ENCODE results near the gene MSANTD3. TPM values are rescaled to one million over a fixed set of nuclear protein-coding genes. Genes with fewer than 3 reads are reported as not detected.
"Not testable (repeated sequence)": the region's sequence is repeated elsewhere in the genome, so short reads cannot be mapped to it uniquely, and the experiment has no call there.

The MSANTD3 gene
- total RNA-seq, result 10 to 100 TPM; 19.9 to 21.5 TPM

DNA sequence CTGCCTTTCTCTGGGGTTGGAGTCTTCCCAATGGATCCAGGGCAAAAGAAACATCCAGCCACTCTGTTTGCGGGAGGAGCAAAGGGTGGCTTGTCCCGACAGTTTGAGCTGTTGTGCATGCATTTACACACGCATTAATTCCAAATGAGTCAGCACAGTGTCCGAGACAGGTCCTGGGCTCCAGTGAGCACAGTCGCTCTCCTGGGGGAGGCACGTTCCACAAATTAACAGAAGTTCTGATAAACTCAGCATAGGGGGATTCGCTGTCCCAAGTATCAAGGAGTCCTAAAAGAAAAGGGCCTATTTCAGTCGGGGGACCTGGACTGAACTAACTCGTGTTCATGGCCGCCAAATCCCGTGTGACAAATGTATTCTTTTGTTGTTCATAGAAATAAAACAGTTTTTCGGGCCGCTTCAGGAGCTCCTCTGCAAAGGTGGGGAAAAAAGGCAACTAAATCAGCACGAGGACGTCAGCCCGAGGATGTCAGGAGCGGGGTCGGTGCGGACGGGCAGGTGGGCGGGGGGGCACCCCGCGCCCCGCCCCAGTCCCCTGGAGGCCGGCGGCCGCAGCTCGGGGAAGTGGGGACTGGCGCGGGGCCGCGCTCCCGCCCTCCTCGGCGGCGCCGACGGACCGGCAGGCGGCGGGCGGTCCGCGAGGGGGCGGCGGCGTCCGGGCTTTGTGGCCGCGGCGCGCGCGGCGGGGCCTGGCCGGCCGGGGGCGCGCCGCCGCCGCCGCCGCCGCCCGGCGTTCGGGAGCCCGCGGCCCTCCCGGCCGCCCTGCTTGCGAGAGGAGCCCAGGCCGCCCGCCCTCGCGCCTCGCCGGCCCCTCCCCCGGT is at the start of gene MSANTD3:
TSS of gene MSANTD3 (plus strand) at position 614 of the 836 bp plus-strand sequence. CDS start 14,796 bp downstream, outside the sequence.
- POLR2A ChIA-PET, result interaction anchor here (0.7 to 1.0 kb wide), 2 partner anchors 15 to 75 kb away, joined by 5 to 6 read pairs; no protein-coding TSS in a partner anchor
- CTCF ChIA-PET, result interaction anchor here (1.2 kb wide), 1 partner anchor 12 kb away, joined by 3 read pairs; no protein-coding TSS in a partner anchor

- ChIA-PET POLR2A (no interaction called here), CTCF (no interaction called here)
Measured at GRCh38 chr9:100379862-100380261, 47.1 kb upstream of the MSANTD3 start.

DNA sequence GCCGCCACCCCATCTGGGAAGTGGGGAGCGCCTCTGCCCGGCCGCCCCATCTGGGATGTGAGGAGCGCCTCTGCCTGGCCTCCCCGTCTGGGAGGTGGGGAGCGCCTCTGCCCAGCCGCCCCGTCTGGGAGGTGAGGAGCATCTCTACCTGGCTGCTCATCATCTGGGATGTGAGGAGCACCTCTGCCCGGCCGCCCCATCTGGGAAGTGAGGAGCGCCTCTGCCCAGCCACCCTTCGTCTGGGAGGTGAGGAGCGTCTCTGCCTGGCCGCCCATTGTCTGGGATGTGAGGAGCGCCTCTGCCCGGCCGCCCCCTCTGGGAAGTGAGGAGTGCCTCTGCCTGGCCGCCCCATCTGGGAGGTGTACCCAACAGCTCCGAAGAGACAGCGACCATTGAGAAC is 34.0 kb upstream of the MSANTD3 start:
- CTCF ChIA-PET, POLR2A ChIA-PET: not testable (repeated sequence)

DNA sequence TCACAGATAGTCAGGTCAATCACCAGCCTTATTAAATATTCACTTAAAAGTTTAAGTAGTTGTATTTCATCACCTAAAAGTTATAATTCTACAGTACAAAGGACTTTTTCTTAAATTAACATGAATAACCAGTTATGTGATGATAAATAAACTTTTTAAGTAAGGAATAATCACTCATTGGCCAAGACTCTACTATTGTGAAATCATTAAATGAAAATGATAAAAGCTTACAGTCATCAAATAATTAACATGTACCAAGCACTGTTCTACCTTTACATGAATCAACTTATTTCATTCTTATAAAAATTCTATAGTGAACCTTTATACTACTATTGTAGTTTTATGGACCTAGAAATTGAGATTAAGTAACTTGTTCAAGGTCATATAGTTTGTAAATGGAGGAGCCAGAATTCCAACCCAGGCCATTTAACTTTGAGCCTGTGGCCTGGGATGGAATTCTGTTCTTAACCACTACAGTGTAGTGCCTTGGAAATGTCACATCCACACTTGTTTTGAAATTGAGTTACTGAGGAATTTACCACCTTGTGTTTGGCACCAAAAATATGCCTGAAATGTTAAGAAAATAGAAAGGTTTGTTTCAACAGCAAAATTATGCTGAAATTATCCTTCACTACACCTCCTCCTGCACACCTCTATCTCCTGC is 32.8 kb upstream of the MSANTD3 start:
- ChIA-PET POLR2A (no interaction called here), CTCF (no interaction called here)

GRCh38 chr9:100394816-100395215 is 32.1 kb upstream of the MSANTD3 start:
- POLR2A ChIA-PET, result no interaction called here
- CTCF ChIA-PET, result no interaction called here

GRCh38 chr9:100396769-100397168 is 30.2 kb upstream of the MSANTD3 start:
- CTCF ChIA-PET, result no interaction called here
- POLR2A ChIA-PET, result no interaction called here

- CTCF ChIA-PET, result no interaction called here
- POLR2A ChIA-PET, result no interaction called here
Measured at GRCh38 chr9:100397529-100398266, 29.2 kb upstream of the MSANTD3 start.

DNA sequence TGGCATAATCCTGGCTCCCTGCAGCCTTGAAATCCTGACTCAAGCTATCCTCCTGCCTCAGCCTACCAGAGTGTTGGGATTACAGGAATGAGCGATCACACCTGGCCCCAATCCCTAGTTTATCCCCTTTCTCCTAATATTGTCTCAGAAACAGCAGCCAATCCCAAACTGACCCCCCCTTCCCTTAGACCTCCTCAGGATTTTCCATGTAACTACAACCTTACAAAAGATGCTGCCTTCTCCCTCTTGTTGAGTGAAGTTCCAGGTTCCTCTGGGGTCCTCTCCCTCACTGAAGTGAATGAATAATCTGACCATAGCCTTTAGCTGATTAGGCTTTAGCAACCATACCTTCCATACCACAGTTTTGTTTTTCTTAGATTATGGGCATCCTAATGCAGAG is 25.9 kb upstream of the MSANTD3 start:
- ChIA-PET POLR2A (no interaction called here), CTCF (interaction anchor here (1.4 kb wide), 1 partner anchor 41 kb away, joined by 4 read pairs; no protein-coding TSS in a partner anchor)

DNA sequence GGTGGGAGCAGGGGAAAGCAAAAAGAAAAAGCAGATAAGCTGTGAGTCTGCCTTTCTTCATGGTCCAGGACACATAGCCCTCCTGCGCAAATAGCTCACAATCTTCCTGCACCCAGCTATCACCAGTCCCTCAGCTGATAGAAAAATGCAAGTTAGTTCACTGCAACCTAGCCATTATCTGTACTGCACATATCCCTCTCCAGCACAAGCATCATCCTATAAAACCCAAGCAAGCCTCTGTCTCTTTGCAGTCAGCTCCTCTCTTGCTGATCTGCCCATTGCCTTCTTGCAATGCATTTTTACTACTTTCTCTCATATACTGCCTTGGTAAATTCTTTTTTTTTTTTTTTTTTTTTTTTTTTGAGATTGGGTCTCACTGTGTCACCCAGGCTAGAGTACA is 20.0 kb upstream of the MSANTD3 start:
- ChIA-PET POLR2A (no interaction called here), CTCF (interaction anchor here (0.7 to 1.0 kb wide), 3 partner anchors 36 to 59 kb away, joined by 3 read pairs; no protein-coding TSS in a partner anchor)

GRCh38 chr9:100408546-100409175 is 18.3 kb upstream of the MSANTD3 start:
- ChIA-PET POLR2A (no interaction called here), CTCF (no interaction called here)

GRCh38 chr9:100409176-100409556 is 17.8 kb upstream of the MSANTD3 start:
- POLR2A ChIA-PET, result no interaction called here
- CTCF ChIA-PET, result no interaction called here

- POLR2A ChIA-PET, result interaction anchor here (1.5 kb wide), 1 partner anchor 15 kb away, joined by 6 read pairs; the partner anchor contains the start of gene MSANTD3
- CTCF ChIA-PET, result no interaction called here
Measured at GRCh38 chr9:100411472-100412283, 15.3 kb upstream of the MSANTD3 start.

GRCh38 chr9:100413839-100414420 is 13.0 kb upstream of the MSANTD3 start:
- POLR2A ChIA-PET, result no interaction called here
- CTCF ChIA-PET, result no interaction called here

DNA sequence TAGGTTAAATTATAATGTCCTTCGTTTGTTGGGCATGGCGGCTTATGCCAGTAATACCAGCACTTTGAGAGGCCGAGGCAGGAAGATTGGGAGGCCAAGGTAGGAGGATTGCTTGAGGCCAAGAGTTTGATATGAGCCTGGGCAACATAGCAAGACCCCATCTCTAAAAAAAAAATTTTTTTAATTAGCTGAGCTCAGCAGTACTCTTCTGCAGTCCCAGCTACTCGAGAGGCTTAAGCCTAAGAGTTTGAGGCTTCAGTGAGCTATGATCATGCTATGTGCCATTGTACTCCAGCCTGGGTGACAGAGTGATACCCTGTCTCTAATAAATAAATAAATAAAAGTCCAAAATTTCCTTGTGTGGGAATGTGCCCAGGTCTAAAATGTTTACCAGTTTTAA is 9.1 kb upstream of the MSANTD3 start:
- ChIA-PET POLR2A (no interaction called here), CTCF (interaction anchor here (1.6 kb wide), 1 partner anchor 20 kb away, joined by 4 read pairs; no protein-coding TSS in a partner anchor)

- POLR2A ChIA-PET, result no interaction called here
- CTCF ChIA-PET, result interaction anchor here (1.6 kb wide), 1 partner anchor 19 kb away, joined by 4 read pairs; no protein-coding TSS in a partner anchor
Measured at GRCh38 chr9:100419166-100419565, 7.8 kb upstream of the MSANTD3 start.

DNA sequence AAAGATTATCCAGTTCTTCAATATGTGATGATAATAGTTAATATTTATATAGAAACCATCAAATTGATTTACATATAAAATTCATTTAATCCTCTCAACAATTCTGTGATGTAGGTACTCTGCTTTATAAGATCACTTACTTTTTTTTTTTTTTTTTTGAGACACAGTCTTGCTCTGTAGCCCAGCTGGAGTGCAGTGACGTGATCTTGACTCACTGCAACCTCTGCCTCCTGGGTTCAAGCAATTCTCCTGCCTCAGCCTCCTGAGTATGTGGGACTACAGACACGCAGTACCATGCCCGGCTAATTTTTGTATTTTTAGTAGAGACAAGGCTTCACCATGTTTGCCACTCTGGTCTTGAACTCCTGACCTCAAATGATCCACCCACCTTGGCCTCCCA is 5.8 kb upstream of the MSANTD3 start:
- POLR2A ChIA-PET, CTCF ChIA-PET: not testable (repeated sequence)

DNA sequence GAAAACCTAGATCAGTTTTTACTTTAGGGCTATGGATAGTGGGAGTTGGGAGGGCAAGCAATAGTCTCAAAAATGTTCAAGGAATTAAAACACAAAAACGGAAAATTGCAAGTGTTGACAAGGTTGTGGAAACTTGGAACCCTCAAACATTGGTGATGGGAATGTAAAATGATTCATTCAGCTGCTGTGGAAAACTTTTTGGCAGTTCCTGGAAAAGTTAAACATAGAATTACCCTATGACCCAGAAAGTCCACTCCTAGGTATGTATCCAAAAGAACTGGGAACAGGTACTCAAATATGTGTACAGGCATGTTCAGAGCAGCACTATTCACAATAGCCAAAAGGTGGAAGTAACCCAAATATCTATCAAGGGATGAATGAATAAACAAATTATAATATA is 1.2 kb upstream of the MSANTD3 start:
- ChIA-PET CTCF (interaction anchor here (1.2 kb wide), 1 partner anchor 13 kb away, joined by 3 read pairs; no protein-coding TSS in a partner anchor), POLR2A (no interaction called here)

GRCh38 chr9:100426189-100426529 is 784 bp upstream of the MSANTD3 start:
- POLR2A ChIA-PET, result interaction anchor here (0.7 to 1.0 kb wide), 2 partner anchors 15 to 74 kb away, joined by 5 to 6 read pairs; no protein-coding TSS in a partner anchor

More at GRCh38 chr9:100426189-100426529, 784 bp upstream of the MSANTD3 start:
- CTCF ChIA-PET, result interaction anchor here (1.2 kb wide), 1 partner anchor 12 kb away, joined by 3 read pairs; no protein-coding TSS in a partner anchor

All from activated CD8-positive, alpha-beta memory T cell treated with anti-CD3 and anti-CD28 coated beads for 36 hours (primary cell).